Type B pancreatic cell (in vitro differentiated cells): ENCODE measurements around the gene RERE. TPM values are rescaled to one million over a fixed set of nuclear protein-coding genes. Genes with fewer than 3 reads are reported as not detected.

ENCODE experiments used
- DNase-seq: peaks from one replicate; pipeline ENCODE4 v3.0.0; 2021; ENCODE audit warnings: mixed read lengths; ENCODE audit not compliant: unreplicated experiment; ENCODE audit errors: extremely low spot score
- H3K27ac Mint-ChIP-seq: 2 replicates; pipeline ENCODE4 v1.8.0; 2021; ENCODE audit warnings: mild to moderate bottlenecking, mixed read lengths
- H3K27me3 Mint-ChIP-seq: 2 replicates; pipeline ENCODE4 v1.8.0; 2021; ENCODE audit warnings: mixed read lengths
- H3K36me3 Mint-ChIP-seq: 2 replicates; pipeline ENCODE4 v1.8.0; 2021; ENCODE audit warnings: mixed read lengths
- H3K4me1 Mint-ChIP-seq: one replicate; pipeline ENCODE4 v1.8.0; 2021; ENCODE audit warnings: mixed read lengths; ENCODE audit not compliant: unreplicated experiment
- H3K4me3 Mint-ChIP-seq: 2 replicates; pipeline ENCODE4 v1.8.0; 2021; ENCODE audit warnings: mild to moderate bottlenecking, mixed read lengths
- H3K9me3 Mint-ChIP-seq: 2 replicates; pipeline ENCODE4 v1.8.0; 2021; ENCODE audit warnings: mixed read lengths
- total RNA-seq: library from RNA; stranded (reverse); gene quantifications from 2 replicates; pipeline ENCODE4 v1.2.1, GENCODE V29; 2021; ENCODE audit warnings: low replicate concordance
- TF ChIP-seq, protein P1 (sequence below): fragments of 200-600 bp; sonication (generic); conservative IDR thresholded peaks from 2 replicates; pipeline ENCODE4 v1.5.0; 2021; ENCODE audit warnings: antibody characterized with exemption, mild to moderate bottlenecking

RERE gene
- total RNA-seq, 1 donor from 2014 or later = 141 TPM

DNA sequence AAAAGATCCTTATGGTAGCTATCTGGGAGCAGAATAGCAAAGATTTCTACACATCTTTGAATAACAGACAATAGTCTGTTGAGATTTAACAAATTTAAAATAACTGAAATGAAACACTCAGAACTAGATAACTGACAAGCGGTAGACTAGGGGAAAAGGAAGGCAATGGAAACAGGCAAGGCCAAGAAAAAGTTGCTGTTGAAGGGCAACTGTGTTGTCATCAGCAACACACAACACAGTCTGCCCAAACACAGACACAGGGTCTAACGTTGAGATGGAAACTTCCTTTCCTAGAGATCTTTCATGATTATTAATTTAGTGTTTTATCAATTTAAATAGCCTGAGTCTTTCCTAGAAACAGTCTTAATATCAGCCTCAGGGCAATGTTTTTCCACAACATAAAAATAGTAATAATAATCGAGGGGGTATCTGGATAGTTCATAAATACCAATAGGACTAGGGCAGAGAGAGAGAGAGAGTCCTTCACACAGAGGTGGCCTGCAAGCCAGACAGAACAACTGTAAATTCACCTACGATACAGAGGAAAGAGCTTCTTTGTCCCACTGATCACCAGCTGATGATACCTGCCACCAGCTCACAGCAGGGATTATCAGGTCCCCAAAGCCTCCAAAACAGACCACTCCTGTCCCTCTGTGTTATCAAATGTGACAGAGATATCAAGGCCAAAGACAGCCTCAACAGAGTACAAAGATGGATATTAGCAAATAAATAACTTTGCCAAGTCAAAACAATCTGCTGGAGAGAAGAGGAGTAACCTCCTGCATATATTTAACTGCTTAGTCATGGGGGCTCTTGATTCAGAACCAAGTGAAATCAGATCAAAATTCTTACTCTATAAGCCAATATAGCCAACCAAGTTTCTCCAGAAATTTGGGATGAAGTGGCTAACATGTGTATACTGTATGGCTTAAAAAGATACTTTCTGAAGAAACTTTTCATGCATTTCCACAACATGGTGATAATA is 254.3 kb downstream of the RERE start:
- peak overlapping the region; percentile 62 for H3K27ac Mint-ChIP-seq
- TF ChIP-seq, protein P1, sequence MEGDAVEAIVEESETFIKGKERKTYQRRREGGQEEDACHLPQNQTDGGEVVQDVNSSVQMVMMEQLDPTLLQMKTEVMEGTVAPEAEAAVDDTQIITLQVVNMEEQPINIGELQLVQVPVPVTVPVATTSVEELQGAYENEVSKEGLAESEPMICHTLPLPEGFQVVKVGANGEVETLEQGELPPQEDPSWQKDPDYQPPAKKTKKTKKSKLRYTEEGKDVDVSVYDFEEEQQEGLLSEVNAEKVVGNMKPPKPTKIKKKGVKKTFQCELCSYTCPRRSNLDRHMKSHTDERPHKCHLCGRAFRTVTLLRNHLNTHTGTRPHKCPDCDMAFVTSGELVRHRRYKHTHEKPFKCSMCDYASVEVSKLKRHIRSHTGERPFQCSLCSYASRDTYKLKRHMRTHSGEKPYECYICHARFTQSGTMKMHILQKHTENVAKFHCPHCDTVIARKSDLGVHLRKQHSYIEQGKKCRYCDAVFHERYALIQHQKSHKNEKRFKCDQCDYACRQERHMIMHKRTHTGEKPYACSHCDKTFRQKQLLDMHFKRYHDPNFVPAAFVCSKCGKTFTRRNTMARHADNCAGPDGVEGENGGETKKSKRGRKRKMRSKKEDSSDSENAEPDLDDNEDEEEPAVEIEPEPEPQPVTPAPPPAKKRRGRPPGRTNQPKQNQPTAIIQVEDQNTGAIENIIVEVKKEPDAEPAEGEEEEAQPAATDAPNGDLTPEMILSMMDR = no peak
- peaks cover 32% of the 10 kb centered on the region for H3K4me1 Mint-ChIP-seq
- no peaks in the 10 kb centered on the region for H3K9me3 Mint-ChIP-seq
- H3K4me3 Mint-ChIP-seq = no peak overlapping the region
- no peak for DNase-seq
- H3K27me3 Mint-ChIP-seq = no peaks in the 10 kb centered on the region
- no peaks in the 10 kb centered on the region for H3K36me3 Mint-ChIP-seq

DNA sequence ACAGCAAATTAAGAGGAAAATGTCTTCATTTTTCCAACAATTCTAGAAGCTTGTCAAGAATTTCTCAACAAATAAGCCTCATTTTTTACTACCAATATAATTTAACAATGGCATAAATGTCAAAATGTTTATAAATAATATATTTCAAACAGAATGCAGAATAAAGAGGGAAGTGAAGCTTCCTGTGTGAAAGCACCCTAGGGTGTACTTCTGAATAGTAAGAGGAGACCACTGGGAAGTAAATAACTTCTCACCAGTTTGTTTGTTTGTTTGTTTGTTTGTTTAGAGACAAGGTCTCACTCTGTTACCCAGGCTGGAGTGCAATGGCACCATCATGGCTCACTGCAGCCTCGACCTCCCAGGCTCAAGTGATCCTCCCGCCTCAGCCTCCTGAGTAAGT is 255.2 kb downstream of the RERE start:
- Mint-ChIP-seq H3K4me3 (no peak overlapping the region), H3K4me1 (peaks cover 27% of the 10 kb centered on the region), H3K27ac (no peak overlapping the region), H3K9me3 (no peaks in the 10 kb centered on the region), H3K36me3 (no peaks in the 10 kb centered on the region), H3K27me3 (no peaks in the 10 kb centered on the region)
- no peak for DNase-seq
- TF ChIP-seq, protein P1 = no peak

- TF ChIP-seq, protein P1 = peak; percentile 93
- Mint-ChIP-seq H3K27me3 (no peaks in the 10 kb centered on the region), H3K4me3 (no peak overlapping the region), H3K9me3 (no peaks in the 10 kb centered on the region), H3K36me3 (peaks cover 5% of the 10 kb centered on the region), H3K27ac (peak overlapping the region; percentile 20), H3K4me1 (peaks cover 23% of the 10 kb centered on the region)
- no peak for DNase-seq
These were observed 256.6 kb downstream of the RERE start for GRCh38 chr1:8560611-8561544.

DNA sequence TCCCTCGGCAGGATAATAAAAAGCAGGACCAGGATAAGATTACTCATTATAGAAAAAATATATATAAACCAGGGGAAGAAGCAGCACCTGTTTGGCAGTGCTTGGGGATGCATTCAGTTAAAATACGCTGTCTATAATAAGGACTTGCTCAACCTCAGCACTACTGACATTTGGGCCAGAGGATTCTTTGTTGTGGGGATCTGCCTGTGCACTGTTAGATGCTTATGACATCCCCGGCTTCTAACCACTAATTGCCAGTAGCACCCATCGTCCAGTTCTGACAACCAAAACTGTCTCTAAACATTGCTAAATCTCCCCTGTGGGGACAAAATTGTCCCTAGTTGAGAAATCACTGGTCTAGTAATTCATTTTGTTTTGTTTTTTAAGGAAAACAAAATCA is 257.4 kb downstream of the RERE start:
- Mint-ChIP-seq H3K27ac (no peak overlapping the region), H3K4me1 (peaks cover 23% of the 10 kb centered on the region), H3K27me3 (no peaks in the 10 kb centered on the region), H3K9me3 (no peaks in the 10 kb centered on the region), H3K4me3 (no peak overlapping the region), H3K36me3 (peaks cover 10% of the 10 kb centered on the region)
- TF ChIP-seq, protein P1 = no peak
- no peak for DNase-seq

DNA sequence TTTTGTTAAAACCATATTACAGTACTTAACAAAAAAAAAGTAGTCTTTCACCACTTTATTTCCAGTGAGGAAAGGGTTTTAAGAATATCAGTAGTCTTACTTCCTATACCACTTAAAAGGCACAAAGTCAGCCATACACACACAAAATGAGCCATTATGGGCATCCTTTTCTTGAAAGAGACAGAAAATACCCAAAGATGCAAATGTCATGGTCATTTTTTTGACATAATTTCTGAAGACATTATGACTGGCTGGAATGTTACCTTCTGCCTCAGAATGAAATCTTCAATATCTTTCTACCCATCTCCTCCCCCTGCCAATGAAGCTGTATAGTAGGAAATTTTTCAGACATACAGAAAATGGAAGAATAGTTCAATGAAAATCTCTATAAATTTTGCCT is 261.9 kb downstream of the RERE start:
- no peak overlapping the region for H3K4me3 Mint-ChIP-seq
- no peak overlapping the region for H3K27ac Mint-ChIP-seq
- no peaks in the 10 kb centered on the region for H3K27me3 Mint-ChIP-seq
- peaks cover 22% of the 10 kb centered on the region for H3K36me3 Mint-ChIP-seq
- TF ChIP-seq, protein P1 = no peak
- no peak for DNase-seq
- H3K4me1 Mint-ChIP-seq = peaks cover 25% of the 10 kb centered on the region
- no peaks in the 10 kb centered on the region for H3K9me3 Mint-ChIP-seq
